Liver (tissue), 3 donors: ENCODE data around the gene ZYG11B.

Experiments used
- CTCF ChIP-seq: fragments of 150-350 bp; IDR thresholded peaks from 2 replicates; pipeline ENCODE4 v1.5.1; 2017; ENCODE audit warnings: improper control_type of control experiment, low read depth, low read length; ENCODE audit not compliant: missing input control
- EGR1 ChIP-seq, 2 donors: IDR thresholded peaks; 2 replicates each; pipeline ENCODE4 v1.6.1; 2016 to 2018; ENCODE audit warnings: antibody characterized with exemption in 2 of 2, low read depth in 2 of 2
- HNF4A ChIP-seq, 2 donors: conservative IDR thresholded peaks; 2 replicates each; pipeline ENCODE4 v1.6.1; 2016; ENCODE audit warnings: antibody characterized with exemption in 2 of 2, mild to moderate bottlenecking in 2 of 2
- JUND ChIP-seq, 2 donors: IDR thresholded peaks; 2 replicates each; pipeline ENCODE4 v1.6.1; 2016; ENCODE audit warnings: antibody characterized with exemption in 2 of 2
- REST ChIP-seq: IDR thresholded peaks from 2 replicates; pipeline ENCODE4 v1.6.1; 2016; ENCODE audit warnings: antibody characterized with exemption, mild to moderate bottlenecking
- SP1 ChIP-seq: IDR thresholded peaks from 2 replicates; pipeline ENCODE4 v1.6.1; 2018; ENCODE audit warnings: antibody characterized with exemption, mild to moderate bottlenecking
- TAF1 ChIP-seq: conservative IDR thresholded peaks from 2 replicates; pipeline ENCODE4 v1.6.1; 2016; ENCODE audit warnings: antibody characterized with exemption, mild to moderate bottlenecking
- YY1 ChIP-seq: IDR thresholded peaks from 2 replicates; pipeline ENCODE4 v1.6.1; 2016; ENCODE audit warnings: antibody characterized with exemption, mild to moderate bottlenecking
- TF ChIP-seq, protein P1 (sequence below): IDR thresholded peaks from 2 replicates; pipeline ENCODE4 v1.6.1; 2016; ENCODE audit warnings: antibody characterized with exemption
- donor health status: healthy.
- donor health status: healthy.

DNA sequence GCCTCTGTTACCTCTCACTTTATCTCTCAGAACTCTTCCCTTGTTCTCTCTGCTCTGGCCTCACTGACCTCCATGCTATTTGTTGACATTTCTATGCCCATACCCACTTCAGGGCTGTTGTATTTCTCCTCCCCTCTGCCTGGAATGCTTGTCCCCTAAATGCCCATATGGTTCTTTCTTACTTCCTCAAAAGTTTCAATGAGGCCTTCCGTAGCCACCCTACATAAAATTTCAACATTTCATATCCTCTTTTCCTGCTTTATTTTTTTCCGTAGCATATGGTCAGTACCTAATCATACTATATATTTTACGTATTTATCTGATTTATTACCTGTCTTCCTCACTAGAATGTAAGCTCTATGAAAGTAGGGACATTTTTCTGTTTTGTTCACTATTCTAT, 69.2 kb downstream of the ZYG11B start:
- TF ChIP-seq CTCF: no peak
- TF ChIP-seq REST: no peak
- TF ChIP-seq TAF1: no peak
- TF ChIP-seq SP1: no peak
- TF ChIP-seq HNF4A (conservative IDR thresholded peaks at IDR 0.05): no peak
- TF ChIP-seq, protein P1, sequence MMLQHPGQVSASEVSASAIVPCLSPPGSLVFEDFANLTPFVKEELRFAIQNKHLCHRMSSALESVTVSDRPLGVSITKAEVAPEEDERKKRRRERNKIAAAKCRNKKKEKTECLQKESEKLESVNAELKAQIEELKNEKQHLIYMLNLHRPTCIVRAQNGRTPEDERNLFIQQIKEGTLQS: no peak
- TF ChIP-seq YY1: no peak
- TF ChIP-seq EGR1 (IDR thresholded peaks at IDR 0.05; ENCODE audit: low read depth in 2 of 2): no peak
- no peak for TF ChIP-seq JUND (IDR thresholded peaks at IDR 0.05)
